NCI-H1436 treated with DMSO at 0.1 percent for 48 hours (cell line): Measurements from ENCODE around the gene HOXA4.

Experiments
- DNase-seq: peaks from one replicate; lab custom pipeline; 2025; lab: John Stamatoyannopoulos, UW

HOXA4 gene

DNA sequence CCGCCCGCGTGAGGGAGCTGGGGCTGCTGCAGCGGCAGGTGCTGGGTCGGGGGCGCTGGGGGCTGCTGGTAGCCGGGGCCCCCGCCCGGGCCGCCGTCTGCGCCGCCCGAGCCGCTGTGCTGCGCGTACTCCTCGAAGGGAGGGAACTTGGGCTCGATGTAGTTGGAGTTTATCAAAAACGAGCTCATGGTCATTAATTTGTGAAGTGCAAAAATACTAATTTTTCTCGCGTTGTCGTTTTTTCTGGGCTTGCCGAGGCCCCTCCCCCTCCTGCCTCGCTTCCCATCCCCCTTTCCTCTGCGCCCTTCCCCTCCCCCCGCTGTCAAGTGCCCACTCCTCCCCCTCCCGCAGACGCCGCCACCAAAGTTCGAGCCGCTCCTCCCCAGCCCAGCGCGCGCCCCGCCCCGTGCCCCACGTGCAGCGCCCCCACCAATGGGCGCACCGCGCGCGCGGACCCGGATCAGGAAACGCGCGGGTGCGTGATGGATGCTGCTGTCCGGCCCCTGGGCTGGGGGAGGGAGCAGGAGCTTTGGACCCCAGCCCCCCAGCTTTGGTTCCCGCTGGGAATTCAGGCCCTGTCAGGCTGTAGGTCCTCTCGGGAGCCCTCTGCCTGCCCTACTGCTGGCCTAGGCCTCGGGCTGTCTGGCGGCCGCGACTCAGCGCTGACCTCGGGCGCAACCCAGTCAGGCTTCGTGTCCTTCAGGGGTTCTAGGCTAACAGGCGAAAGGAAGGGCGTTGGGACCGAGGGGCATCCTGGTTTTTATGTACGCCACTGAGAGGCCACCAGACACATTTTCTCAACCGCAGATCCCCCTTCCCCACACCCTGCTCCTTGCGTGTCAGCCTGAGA is at the start of gene HOXA4:
HOXA4 (minus strand) TSS at position 218 of the 850 bp plus-strand sequence; CDS start at position 194, 24 bp downstream.
- DNase-seq: no peak

DNA sequence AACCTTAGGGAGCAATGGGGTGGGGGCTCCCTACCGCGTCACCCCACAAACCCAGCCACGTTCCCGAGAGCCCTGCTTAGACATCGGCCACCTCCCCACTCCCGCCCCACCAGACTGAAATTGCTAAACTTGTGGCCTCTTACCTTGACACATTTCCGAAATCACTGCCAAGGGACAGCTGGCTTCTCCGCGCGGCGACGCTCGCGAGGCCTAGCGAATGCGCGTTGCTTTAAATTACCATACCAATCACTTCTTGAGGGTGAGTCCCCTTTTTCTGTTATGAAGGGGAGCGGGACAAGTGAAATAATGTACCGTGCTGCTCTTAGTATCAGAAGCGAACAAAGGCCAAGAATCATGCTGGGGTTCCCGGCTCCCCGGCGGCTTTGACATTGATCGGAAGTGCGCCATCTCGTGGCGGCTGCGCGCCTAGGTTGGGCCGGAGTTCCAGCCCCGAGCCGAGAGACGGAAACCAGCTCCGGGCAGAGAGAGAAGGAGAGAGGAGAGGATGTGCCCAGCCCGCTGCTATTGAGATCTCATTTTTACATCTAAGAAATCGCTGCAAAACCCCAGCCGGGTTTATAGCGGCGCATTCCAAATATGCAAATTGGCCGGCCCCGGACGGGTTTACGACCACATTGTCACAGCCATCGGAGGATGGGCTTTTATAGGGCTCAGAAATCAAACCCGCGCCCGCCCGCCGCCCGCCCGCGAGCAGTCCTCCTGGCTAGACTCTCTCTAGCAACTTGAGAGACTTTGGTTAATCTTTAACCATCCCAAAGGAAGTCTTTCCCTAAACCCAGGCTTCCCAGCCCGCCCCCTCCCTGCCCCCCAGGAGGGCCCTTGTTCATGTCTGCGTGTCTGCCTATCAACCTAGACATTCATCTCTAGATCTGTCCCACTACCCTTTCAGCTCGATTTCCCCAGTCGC is 49.2 kb upstream of the HOXA4 start:
- no peak for DNase-seq

DNA sequence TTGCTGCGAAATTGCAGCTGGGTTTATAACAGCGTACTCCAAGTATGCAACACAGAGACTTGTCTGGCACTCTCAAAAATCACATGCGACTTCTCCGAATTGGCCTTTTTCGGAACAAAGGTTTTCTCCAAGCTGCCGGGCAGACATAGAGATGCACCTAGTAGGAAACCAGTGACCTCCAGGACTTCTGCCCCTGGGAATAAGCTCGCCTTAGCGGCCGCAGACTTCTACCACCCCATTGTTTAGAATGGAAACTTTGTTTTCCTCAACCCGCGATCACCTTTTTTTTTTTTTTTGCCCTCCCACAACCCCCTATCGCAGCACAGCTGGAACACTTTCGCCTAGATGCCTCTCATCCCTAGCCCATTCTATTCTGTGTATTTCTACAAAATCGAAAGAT is 48.5 kb upstream of the HOXA4 start:
- DNase-seq: no peak

DNA sequence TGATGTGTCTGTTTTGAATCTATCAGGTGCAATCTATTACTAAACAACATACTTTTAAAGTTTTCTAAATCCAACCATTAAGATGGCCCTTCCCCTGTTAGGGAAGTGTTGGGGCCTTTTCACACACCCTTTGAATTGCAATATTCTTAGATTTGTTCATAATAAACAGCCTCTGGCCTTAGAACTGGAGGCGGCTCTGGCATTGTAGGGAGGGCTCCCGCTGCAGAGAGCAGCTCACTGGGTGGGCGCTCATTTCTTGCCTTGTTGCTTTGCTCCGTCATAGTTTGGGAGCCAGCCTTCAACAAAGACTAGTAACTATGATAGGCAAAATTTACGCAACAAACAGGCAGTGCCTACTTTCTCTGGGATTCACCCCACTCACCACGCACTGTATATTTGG is 47.8 kb upstream of the HOXA4 start:
- DNase-seq: no peak

DNA sequence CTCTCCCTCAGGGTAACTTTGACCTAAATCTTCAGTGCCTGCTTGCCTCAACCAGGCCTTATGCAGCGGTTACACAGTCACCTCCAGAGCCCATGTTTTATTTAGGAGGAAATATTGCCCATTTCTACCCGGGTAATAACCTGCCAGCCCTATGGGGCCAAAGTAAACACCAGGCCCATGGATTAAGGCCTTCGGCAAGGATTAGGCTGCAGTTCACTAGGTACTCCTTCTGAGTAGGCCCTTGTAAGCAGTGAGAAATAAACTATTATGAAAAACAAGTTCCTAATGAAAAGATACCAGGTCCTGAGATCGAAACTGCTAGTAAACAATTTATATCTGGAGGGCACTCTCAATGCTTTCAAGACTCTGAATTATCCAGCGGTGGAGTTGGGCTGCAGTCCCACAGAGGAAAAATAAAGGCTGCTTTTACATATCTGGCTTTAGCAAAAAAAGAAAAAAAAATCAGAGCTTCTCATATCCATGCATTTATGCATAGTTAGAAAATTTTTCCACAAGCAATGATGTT is 47.3 kb upstream of the HOXA4 start:
- no peak for DNase-seq

DNA sequence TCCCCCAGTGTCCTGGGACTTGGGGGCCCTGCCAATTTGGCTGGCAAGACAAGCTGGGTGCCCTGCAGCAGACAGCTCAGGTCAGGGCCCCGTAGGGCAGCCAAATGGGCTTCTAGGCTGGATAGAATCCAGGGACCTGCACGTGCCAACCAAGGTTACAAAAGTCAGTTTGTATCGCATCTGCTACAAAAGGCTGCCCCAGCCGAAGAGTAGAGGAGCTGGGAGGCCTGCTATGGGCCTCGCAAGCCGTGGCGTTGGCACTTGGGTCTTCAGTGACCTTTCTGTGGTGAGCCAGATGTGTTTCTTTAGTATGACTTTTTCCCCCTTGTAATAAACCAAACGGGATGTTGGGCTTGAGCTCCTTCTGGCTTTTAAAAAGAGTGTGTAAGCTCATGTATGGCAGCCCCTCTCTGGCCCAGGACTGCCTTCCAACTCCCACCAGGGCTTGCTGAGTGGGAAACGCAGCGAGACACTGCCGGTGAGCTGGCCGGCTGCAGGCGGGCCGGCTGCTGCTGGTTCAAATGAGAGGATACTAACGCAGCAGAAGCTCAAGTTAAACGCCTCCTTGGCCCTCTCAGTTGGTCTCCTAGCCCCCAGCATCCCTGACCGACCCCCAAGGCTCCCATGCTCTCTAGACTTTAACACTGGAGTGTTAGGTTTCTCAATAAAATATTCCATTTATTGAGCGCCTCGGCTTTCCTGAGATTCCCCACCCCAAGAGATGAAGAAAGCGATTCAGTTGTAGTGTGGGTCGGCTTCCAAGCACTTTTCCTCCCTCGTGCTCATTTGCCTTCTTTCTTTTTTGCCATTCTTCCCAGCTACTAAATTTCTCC is 46.6 kb upstream of the HOXA4 start:
- no peak for DNase-seq

DNA sequence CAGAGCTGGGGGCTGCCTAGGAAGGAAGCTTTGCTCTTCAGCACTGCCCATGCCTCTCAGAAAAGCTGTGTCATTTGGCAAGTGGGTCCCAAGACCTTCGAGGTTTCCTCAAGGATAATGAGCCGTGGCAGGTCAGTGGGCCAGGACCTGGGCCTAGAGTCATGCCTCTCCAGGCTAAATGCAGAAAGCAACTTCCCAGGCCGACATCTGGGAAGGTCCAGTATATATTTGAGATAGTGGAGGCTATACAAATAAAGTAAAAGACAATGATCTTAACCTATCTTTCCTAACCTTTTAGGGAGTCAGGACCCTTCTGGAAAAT is 45.9 kb upstream of the HOXA4 start:
- no peak for DNase-seq

DNA sequence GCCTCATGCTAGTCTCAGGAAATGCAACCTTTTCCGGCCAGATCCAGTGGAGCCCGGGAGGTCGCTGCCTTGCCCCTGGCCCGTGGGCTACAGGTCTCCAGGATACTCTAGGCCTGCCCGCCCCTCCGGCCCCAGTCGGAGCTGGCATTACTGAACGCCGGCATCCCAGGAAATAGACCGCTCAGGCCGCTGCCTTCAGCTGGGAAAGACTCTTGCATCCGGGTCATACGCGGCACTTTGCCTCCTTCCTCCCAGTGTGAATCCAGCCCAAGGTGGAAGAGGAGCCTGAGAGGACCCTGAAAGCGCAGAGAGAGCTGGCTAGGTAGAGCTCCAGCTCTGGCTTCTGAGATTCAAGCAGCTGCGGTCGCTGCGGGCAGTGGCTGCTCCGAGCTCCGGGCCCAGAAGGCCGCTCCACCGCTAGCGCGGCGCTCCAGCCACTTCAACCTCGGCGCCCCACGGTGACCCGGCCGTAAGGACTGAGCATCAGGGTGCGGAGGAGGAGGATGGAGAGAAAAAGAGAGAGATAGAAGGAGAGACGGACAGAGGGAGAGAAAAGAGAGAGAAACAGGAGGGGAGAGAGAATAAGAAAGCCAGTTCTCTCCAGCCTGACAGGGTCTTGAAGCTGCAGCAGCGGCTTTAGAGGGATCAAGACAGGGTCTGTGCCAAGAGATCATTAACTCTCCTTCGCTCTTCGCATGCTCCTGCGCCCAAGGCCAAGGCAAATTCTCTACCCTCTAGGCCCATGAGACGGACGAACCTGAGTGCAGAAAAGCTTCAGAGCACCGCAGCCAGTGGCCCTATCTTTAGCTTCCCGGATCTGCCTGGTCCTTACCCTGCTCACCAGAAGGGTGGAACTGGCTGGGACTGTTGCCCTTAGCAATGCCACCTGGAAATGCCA is 45.3 kb upstream of the HOXA4 start:
- no peak for DNase-seq

DNA sequence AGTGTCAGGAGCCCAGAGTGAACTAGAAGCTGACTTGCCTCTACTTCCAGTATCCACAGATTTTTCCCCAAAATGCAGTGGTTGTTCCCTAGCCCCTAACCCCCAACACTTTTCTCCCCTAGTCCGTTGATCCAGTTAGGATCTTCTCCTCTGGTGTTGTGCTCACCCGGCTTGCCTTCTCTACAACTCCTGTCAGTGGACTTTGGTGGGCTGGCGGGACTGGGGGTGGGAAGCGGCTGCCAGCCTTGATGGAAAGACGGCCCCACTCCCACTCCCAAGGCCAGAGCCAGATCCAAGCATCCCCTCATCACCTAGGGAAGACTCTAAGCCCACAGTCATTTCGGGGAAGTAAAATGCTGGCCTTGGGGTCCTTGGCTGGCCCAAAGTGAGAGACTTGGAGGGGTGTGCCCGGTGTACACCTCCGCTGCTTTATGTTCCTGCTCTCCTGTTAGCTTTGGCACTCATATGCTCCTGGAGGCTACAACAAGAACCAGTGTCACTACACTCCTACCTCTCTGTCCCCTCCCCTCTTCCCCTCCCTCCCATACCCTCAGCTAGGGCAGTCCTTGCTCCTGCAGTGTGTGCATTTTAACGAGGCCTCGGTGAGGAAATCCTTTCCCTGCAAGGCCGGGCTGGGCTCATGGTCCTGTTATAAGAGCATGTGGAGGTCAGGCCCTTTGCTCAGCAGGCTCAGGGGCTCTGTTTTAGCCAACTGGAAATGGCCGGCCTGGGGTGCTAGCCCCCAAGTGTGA is 44.5 kb upstream of the HOXA4 start:
- DNase-seq: no peak

DNA sequence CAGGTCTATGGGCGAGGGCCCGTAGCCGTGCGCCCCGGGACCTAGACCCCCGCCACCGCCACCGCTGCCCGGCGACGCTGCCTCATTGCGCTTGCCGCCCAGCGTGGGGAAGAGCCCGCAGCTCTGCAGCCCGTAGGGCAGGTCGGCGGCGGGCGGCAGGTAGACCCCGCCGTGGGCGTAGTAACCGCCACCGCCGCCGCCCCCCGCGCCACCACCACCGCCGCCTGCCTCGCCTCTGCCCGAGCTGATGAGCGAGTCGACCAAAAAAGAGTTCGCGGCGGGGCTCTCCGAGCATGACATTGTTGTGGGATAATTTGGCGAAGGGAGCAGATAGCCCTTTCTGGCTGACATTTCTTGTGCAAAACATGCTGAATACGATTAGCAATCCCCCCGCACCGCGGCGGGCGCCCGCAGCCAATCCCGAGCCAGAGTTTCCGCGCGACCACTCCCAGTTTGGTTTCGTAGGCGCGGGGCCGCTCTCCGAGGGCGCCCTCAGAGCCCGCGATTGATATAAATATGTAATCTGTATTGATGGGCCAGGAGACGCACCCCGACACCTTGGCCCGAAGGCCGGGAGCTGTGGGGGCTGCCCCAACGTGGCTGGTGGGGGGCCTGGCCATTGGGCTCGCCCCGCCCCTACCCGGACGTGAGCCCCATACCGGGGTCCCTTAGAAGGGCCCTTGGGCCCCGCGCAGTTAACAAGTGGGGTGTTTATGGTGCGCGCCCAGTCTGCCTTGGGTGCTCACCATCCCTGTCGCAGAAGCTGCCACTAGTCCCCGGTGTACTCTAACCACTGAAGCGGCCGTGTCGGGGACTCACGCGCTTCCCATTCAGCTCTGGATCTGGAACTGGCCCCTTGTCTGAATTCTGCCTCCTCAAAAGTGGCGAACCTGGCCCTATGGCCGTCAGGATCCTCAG is 43.7 kb upstream of the HOXA4 start, which contains the start of gene HOXA10:
HOXA10 (minus strand) TSS at position 365 of the 918 bp plus-strand sequence; CDS start at position 351, 14 bp downstream.
- no peak for DNase-seq

DNA sequence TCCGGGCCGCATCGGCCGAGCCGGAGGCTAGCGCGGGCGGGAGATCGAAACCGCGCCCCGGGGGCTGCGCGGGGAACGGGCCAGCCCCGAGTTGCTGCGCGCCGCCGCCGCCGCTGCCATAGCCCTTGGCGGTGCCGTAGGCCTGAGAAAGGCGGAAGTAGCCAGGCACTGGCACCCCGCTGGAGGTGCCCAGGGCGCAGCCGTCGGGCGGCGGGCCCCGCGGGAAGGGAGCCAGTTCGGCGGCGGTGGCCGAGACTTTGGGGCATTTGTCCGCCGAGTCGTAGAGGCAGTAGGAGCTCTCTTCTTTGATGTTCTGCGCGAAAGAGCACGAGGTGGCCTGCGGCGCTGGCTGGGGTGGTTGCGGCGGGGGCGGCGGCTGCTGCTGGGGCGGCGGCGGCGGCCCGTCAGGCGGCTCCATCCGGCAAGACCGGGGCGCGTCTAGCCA is 43.0 kb upstream of the HOXA4 start:
- DNase-seq: no peak

DNA sequence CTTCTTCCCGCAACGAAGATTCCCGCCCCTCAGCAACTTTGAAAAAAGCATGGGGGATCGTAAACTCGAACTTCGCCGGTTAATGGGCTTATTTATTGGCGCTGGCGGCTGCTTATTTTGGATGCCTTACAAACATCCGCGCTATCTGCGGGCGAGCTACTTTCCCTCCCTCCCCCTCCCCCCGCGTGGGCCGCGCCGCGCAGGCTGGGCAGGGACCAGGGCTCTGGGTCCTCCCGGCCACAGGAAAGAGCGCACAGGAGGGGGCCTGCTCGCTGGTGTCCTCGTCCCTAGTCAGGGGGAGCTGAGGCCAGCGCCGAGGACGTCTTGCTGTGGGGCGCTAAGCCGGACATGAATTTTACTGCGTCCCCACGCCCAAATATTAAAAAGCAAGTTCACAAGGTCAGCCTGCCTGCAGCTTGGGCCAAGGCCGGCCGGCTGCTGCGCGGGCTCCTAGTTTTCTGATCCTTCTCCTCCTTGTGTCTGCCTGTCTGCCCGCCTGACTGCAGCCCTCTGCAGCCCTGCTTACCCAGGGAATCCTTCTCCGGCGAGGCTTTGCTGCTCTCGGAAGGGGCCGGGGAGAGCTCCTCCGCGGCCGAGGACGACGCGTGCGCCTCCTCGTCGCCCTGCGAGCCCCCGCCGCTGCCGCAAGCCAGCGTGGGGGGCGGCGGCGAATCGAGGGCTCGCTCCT is 42.4 kb upstream of the HOXA4 start:
- DNase-seq: no peak

DNA sequence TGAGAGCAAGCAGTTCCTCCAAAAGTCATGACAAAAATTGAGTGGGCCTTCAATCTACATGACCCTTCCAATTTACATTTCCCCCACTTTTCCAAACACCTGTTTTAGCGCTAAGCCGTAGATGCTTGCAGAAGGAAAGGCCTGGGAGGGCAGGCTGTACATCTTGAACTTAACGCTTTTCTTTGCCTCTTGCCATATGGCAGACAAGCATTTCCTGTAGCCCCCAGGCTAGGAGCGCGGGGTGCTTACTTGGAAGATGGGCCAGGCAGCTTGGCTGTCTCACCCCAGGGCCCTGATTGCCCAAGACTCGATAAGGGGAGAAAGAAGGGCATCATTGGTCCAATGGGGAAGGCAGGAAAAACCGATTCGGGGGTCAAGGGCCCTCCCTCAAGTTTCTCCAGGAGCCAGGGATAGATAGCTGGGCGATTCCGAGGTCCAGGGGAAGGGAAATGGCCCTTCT is 41.8 kb upstream of the HOXA4 start:
- DNase-seq: no peak

DNA sequence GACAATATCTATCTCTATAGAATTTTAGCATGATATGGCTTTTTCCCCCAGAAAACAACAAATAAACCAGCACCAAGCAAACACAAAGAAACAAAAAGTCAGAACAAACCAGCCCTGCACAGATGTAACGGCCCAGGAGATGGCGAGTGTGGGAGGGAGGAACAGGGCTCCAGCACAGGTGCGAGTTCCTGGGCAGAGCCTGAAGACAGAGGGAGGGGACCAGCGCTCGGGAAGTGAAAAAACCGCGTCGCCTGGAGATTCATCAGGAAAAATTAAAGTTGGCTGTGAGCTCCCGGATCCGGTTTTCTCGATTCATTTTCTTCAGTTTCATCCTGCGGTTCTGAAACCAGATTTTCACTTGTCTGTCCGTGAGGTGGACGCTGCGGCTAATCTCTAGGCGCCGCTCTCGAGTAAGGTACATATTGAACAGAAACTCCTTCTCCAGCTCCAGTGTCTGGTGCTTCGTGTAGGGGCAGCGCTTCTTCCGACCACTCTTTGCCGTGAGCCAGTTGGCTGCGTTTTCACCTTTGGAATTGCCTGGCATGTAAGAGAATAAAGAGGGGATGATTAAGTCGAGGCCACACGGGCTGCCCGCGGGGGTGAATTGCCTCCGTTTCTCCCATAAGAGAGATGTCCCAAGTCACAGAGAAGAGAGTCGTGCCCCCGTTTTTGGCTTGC is 41.2 kb upstream of the HOXA4 start:
- DNase-seq: no peak

DNA sequence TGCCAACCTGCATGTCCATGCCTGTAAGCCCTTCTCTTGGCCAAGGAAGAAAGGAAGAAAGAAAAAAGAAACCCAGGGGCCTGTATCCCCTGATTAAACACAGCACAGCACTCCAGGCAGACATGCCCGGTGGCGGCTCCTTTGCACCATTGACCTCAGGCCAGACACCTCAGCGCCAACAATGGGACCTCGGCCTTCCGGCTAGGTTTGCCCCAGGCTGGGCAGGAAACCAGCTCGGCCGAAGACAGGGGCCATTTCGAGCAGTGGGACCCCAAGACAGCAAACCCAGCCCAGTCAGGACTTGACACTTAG is 40.7 kb upstream of the HOXA4 start:
- no peak for DNase-seq

DNA sequence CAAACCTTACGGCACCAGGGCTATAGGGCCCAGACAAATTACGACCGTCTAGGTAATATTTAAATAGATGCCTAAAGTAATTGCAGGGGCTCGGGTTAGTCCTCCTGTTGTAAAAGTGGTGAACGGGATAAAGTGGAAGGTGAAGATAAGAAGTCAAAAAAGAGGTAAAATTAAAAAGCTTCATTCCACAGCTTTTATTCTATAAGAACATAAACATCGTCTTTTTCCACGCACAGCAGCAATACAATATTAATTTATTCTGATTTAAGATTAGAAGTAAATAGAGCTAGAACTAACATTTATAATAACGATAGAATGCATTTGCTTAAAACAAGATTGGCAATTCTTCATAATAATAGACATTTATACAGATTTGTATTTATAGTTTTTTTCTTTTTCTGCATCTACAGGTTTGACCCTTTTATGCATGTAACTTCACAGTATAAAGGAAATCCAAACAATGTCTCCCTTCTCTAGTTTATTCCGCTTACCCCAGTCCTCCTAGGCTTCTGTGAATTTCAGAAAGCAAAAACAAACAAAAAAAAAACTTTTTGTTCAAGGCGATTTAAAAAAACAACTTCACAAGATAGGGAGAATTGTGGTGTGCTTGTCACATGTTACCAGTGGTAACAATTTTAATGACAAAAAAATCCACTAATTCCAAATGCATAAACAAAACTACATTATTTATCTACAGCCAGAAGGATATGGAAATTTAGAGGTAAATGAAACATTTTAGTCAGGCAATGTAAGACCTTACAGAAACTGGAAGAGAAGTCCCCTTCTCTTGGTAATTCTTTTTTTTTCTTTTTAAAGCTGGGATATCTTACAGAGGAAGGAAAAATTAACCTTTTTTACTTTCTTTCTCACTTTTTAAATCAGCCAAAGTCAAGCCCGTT is 40.1 kb upstream of the HOXA4 start:
- DNase-seq: no peak
